ENCODE results near the gene CIC. TPM values are rescaled to one million over a fixed set of nuclear protein-coding genes. Genes with fewer than 3 reads are reported as not detected.

The CIC gene
- total and polyA plus RNA-seq, 9 of the 15 experiments (the other 6 are each of a cell fraction or from before 2014, with no cell fraction given): 0.07 to 44.7 (median 8.6) TPM

DNA sequence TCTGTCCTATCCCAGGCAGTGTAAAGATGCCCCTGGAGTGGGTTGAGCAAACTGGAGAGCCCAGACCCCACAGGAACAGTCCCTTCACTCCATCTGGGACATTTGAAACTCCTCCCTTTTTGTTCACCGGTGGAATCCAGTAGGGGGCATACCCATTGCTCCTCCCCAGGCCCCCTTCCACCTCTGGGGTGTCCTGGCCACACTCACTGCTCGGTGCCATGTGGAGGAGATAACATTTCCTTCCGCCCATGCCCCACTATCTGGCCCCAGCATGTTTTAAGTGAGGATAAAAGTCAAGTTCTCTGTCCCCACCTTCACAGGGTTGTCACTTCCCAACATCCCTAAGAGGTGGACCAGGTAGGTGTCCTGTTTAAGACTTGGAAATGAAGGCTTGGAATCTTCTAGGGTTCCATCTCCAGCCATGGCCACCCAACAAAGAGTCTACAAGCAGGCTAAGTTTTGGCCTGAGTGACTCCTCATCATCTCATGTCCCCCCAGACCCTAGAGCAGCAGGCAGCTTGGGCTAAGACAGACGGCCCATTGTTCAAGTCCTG is 39.7 kb upstream of the CIC start:
- Histone ChIP-seq H2AFZ (ENCODE audit: low read depth, low read length) (no peak overlapping the region), H3K27ac (ENCODE audit: extremely low read depth, low read depth, low read length) (peak overlapping the region; percentile 75), H3K9me3 (replicated peaks; ENCODE audit: control insufficient read depth, insufficient read depth, low read depth, low read length) (no peaks in the 10 kb centered on the region), H4K20me1 (replicated peaks; ENCODE audit: control insufficient read depth, insufficient read depth, low read length) (peaks cover 34% of the 10 kb centered on the region), H3K4me3 (no peak overlapping the region), H3K9me1 (ENCODE audit: control insufficient read depth, insufficient read depth, low read length) (no peaks in the 10 kb centered on the region), H3K36me3 (ENCODE audit: control insufficient read depth, insufficient read depth, low read length) (peaks cover 97% of the 10 kb centered on the region), H3K27me3 (ENCODE audit: control insufficient read depth in 2 of 2, insufficient read depth in 2 of 2, low read length in 2 of 2) (no peaks in the 10 kb centered on the region), H3K4me2 (ENCODE audit: insufficient read depth, low read length) (peak overlapping the region; percentile 69), H3K79me2 (ENCODE audit: control insufficient read depth, insufficient read depth, low read length) (peaks cover 43% of the 10 kb centered on the region), H3K4me1 (replicated peaks in 1 of 2; ENCODE audit: control insufficient read depth in 2 of 2, insufficient read depth in 2 of 2, low read length in 2 of 2) (peaks cover 21 to 39% of the 10 kb centered on the region in 2 experiments), H3K9ac (ENCODE audit: insufficient read depth in 1 of 2, low read depth in 2 of 2, low read length in 2 of 2) (peak overlapping the region; percentile 37 to 74; a peak in 3 of 4 replicates)
- FAIRE-seq (no peak), ATAC-seq (peak; percentile 66), DNase-seq (ENCODE audit: extremely low read depth in 1 of 4, low spot score in 3 of 4) (peak in 3 of 4 experiments; percentile 35 to 68 (median 62))
- WGBS (ENCODE audit: insufficient coverage, low coverage, missing lambda C conversion rate): 4% methylated on average over 4 of the region's 4 CpGs
- POLR2A ChIA-PET: interaction anchor here (0.6 to 7.2 kb wide), 5 partner anchors 10 to 29 kb away, joined by 3 to 116 read pairs (median 4); partner anchors contain the start of genes DEDD2, GSK3A and ZNF526
- in situ Hi-C loops (cut with MboI) (no loop called here), intact Hi-C loops (cut with micrococcal nuclease) (loop anchor here (5.0 kb wide), 1 partner anchor 47 kb away; no protein-coding TSS in a partner anchor)
- CTCF ChIA-PET (ENCODE audit: low intra/inter-chr PET ratio): no interaction called here
- no TSS peak for BruUV-seq (replicated peaks)
- TF ChIP-seq, protein P1, sequence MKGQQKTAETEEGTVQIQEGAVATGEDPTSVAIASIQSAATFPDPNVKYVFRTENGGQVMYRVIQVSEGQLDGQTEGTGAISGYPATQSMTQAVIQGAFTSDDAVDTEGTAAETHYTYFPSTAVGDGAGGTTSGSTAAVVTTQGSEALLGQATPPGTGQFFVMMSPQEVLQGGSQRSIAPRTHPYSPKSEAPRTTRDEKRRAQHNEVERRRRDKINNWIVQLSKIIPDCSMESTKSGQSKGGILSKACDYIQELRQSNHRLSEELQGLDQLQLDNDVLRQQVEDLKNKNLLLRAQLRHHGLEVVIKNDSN (CRISPR knock-in tag; IDR thresholded peaks at IDR 0.05): peak; percentile 20; the same call in 1 of the 2 replicates
- TF ChIP-seq, protein P2, sequence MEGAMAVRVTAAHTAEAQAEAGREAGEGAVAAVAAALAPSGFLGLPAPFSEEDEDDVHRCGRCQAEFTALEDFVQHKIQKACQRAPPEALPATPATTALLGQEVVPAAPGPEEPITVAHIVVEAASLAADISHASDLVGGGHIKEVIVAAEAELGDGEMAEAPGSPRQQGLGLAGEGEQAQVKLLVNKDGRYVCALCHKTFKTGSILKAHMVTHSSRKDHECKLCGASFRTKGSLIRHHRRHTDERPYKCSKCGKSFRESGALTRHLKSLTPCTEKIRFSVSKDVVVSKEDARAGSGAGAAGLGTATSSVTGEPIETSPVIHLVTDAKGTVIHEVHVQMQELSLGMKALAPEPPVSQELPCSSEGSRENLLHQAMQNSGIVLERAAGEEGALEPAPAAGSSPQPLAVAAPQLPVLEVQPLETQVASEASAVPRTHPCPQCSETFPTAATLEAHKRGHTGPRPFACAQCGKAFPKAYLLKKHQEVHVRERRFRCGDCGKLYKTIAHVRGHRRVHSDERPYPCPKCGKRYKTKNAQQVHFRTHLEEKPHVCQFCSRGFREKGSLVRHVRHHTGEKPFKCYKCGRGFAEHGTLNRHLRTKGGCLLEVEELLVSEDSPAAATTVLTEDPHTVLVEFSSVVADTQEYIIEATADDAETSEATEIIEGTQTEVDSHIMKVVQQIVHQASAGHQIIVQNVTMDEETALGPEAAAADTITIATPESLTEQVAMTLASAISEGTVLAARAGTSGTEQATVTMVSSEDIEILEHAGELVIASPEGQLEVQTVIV (CRISPR knock-in tag; IDR thresholded peaks at IDR 0.05; ENCODE audit: borderline replicate concordance): no peak
- TF ChIP-seq POLR2A (conservative IDR thresholded peaks at IDR 0.05) (no peak), PML (IDR thresholded peaks at IDR 0.05; ENCODE audit: low read length) (0 out of 2 replicates have a peak, but pooled peaks have one; percentile 51), ZNF134 (CRISPR knock-in tag; conservative IDR thresholded peaks at IDR 0.05) (no peak), MYC (IDR thresholded peaks at IDR 0.05; ENCODE audit: low read depth, low read length) (peak; percentile 57), MYC (CRISPR knock-in tag; IDR thresholded peaks at IDR 0.05; ENCODE audit: borderline replicate concordance, low read depth) (no peak; the same call in 1 of the 2 replicates), ZNF212 (CRISPR knock-in tag; IDR thresholded peaks at IDR 0.05) (no peak), ATF1 (CRISPR knock-in tag; IDR thresholded peaks at IDR 0.05) (no peak), ATF1 (tag; IDR thresholded peaks at IDR 0.05) (peak; percentile 13; the same call in 1 of the 2 replicates), CBFA2T2 (conservative IDR thresholded peaks at IDR 0.05) (peak; percentile 45; the same call in 1 of the 2 replicates), ZBTB7A (IDR thresholded peaks at IDR 0.05; ENCODE audit: borderline replicate concordance, control insufficient read depth, low read depth, low read length) (peak; percentile 47; the same call in 1 of the 2 replicates), ZNF263 (CRISPR knock-in tag; IDR thresholded peaks at IDR 0.05; ENCODE audit: borderline replicate concordance) (peak; percentile 3; the same call in 1 of the 2 replicates), GABPB1 (CRISPR knock-in tag; IDR thresholded peaks at IDR 0.05) (0 out of 2 replicates have a peak, but pooled peaks have one; percentile 37), TCF3 (CRISPR knock-in tag; IDR thresholded peaks at IDR 0.05) (peak; percentile 42; the same call in 1 of the 2 replicates)
- TF ChIP-seq, protein P3, sequence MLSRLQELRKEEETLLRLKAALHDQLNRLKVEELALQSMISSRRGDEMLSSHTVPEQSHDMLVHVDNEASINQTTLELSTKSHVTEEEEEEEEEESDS (CRISPR knock-in tag; IDR thresholded peaks at IDR 0.05): no peak
- TF ChIP-seq, protein P4, sequence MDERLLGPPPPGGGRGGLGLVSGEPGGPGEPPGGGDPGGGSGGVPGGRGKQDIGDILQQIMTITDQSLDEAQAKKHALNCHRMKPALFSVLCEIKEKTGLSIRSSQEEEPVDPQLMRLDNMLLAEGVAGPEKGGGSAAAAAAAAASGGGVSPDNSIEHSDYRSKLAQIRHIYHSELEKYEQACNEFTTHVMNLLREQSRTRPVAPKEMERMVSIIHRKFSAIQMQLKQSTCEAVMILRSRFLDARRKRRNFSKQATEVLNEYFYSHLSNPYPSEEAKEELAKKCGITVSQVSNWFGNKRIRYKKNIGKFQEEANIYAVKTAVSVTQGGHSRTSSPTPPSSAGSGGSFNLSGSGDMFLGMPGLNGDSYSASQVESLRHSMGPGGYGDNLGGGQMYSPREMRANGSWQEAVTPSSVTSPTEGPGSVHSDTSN (CRISPR knock-in tag; IDR thresholded peaks at IDR 0.05; ENCODE audit: low read depth): no peak
- TF ChIP-seq, protein P4 (tag; conservative IDR thresholded peaks at IDR 0.05; ENCODE audit: low read depth): no peak
